8988T (cell line): Measurements from ENCODE around the gene ATF7IP2.
A peak's percentile ranks its signal among the peaks of the same experiment; 100 is the strongest.

Experiments
- DNase-seq: peaks from one replicate; pipeline ENCODE4 v3.0.0; 2011

The ATF7IP2 gene

GRCh38 chr16:10518479-10519041 lies 132.7 kb downstream of the ATF7IP2 start:
- no peak for DNase-seq

- DNase-seq: no peak
These were observed 133.4 kb downstream of the ATF7IP2 start for GRCh38 chr16:10519297-10519696.

GRCh38 chr16:10519929-10520868 lies 134.3 kb downstream of the ATF7IP2 start:
- no peak for DNase-seq

- DNase-seq: no peak
These were observed 135.2 kb downstream of the ATF7IP2 start for GRCh38 chr16:10520869-10521578.

- DNase-seq: peak; percentile 40
These were observed 135.9 kb downstream of the ATF7IP2 start for GRCh38 chr16:10521681-10522274.

GRCh38 chr16:10522966-10523365 lies 137.1 kb downstream of the ATF7IP2 start:
- no peak for DNase-seq

GRCh38 chr16:10525214-10525825 lies 139.5 kb downstream of the ATF7IP2 start:
- DNase-seq: no peak

GRCh38 chr16:10526962-10527361 lies 141.1 kb downstream of the ATF7IP2 start:
- DNase-seq: no peak

GRCh38 chr16:10528635-10529034 lies 142.8 kb downstream of the ATF7IP2 start:
- DNase-seq: no peak

GRCh38 chr16:10529895-10530669 lies 144.2 kb downstream of the ATF7IP2 start:
- no peak for DNase-seq

- DNase-seq: no peak
These were observed 144.8 kb downstream of the ATF7IP2 start for GRCh38 chr16:10530685-10531084.

- DNase-seq: no peak
These were observed 145.7 kb downstream of the ATF7IP2 start for GRCh38 chr16:10531582-10531981.
